ENCODE measurements around the gene COL5A3. TPM values are rescaled to one million over a fixed set of nuclear protein-coding genes. Genes with fewer than 3 reads are reported as not detected.

The COL5A3 gene
- total RNA-seq, 2 experiments from 2014 or later, result 0.77 to 1.1 TPM

- H3K27me3 Mint-ChIP-seq, result peaks cover 48% of the 10 kb centered on the region
- H3K9me3 Mint-ChIP-seq (ENCODE audit: low read depth), result no peaks in the 10 kb centered on the region
- DNase-seq (no peak), ATAC-seq (no peak)
- intact Hi-C loops (cut with DNase I, micrococcal nuclease), result no loop called here
- H3K36me3 Mint-ChIP-seq (ENCODE audit: low read depth), result no peaks in the 10 kb centered on the region
- H3K4me3 Mint-ChIP-seq, result no peak overlapping the region
- POLR2A ChIA-PET, result no interaction called here
- peaks cover 22% of the 10 kb centered on the region for H3K4me1 Mint-ChIP-seq
- CTCF ChIA-PET, result interaction anchor here (0.5 to 0.9 kb wide), 2 partner anchors 9 to 183 kb away, joined by 3 to 4 read pairs; no protein-coding TSS in a partner anchor
- no peak overlapping the region for H3K27ac Mint-ChIP-seq
These were observed 535 bp downstream of the COL5A3 start for GRCh38 chr19:10009714-10010224.

GRCh38 chr19:10008184-10008765, 2.0 kb downstream of the COL5A3 start:
- Mint-ChIP-seq H3K27me3 (peaks cover 51% of the 10 kb centered on the region), H3K4me1 (peaks cover 27% of the 10 kb centered on the region), H3K36me3 (ENCODE audit: low read depth) (no peaks in the 10 kb centered on the region), H3K27ac (no peak overlapping the region), H3K9me3 (ENCODE audit: low read depth) (no peaks in the 10 kb centered on the region), H3K4me3 (no peak overlapping the region)
- intact Hi-C loops (cut with DNase I, micrococcal nuclease), result no loop called here
- DNase-seq (no peak), ATAC-seq (no peak)
- CTCF ChIA-PET, result no interaction called here
- POLR2A ChIA-PET, result no interaction called here

- Mint-ChIP-seq H3K27ac (no peak overlapping the region), H3K4me1 (peaks cover 27% of the 10 kb centered on the region), H3K36me3 (ENCODE audit: low read depth) (no peaks in the 10 kb centered on the region), H3K9me3 (ENCODE audit: low read depth) (no peaks in the 10 kb centered on the region), H3K4me3 (no peak overlapping the region), H3K27me3 (peaks cover 53% of the 10 kb centered on the region)
- DNase-seq, result no peak
- intact Hi-C loops (cut with DNase I, micrococcal nuclease), result no loop called here
- ATAC-seq, result no peak
- ChIA-PET CTCF (no interaction called here), POLR2A (no interaction called here)
These were observed 2.7 kb downstream of the COL5A3 start for GRCh38 chr19:10007371-10008183.

GRCh38 chr19:10006752-10007323, 3.5 kb downstream of the COL5A3 start:
- ChIA-PET POLR2A (no interaction called here), CTCF (no interaction called here)
- H3K36me3 Mint-ChIP-seq (ENCODE audit: low read depth), result no peaks in the 10 kb centered on the region
- peaks cover 52% of the 10 kb centered on the region for H3K27me3 Mint-ChIP-seq
- peaks cover 27% of the 10 kb centered on the region for H3K4me1 Mint-ChIP-seq
- DNase-seq (no peak), ATAC-seq (no peak)
- no peak overlapping the region for H3K4me3 Mint-ChIP-seq
- peak overlapping the region; percentile 13 for H3K27ac Mint-ChIP-seq
- no peaks in the 10 kb centered on the region for H3K9me3 Mint-ChIP-seq (ENCODE audit: low read depth)
- intact Hi-C loops (cut with DNase I, micrococcal nuclease), result no loop called here

- peak; percentile 16 for ATAC-seq
- H3K27me3 Mint-ChIP-seq, result peaks cover 52% of the 10 kb centered on the region
These were observed 4.0 kb downstream of the COL5A3 start for GRCh38 chr19:10006335-10006708.

GRCh38 chr19:10005632-10006334, 4.5 kb downstream of the COL5A3 start:
- ChIA-PET CTCF (interaction anchor here (0.6 to 1.3 kb wide), 3 partner anchors 20 to 1402 kb away, joined by 3 read pairs; no protein-coding TSS in a partner anchor), POLR2A (no interaction called here)
- Mint-ChIP-seq H3K9me3 (ENCODE audit: low read depth) (no peaks in the 10 kb centered on the region), H3K4me3 (peak overlapping the region; percentile 19), H3K36me3 (ENCODE audit: low read depth) (no peaks in the 10 kb centered on the region), H3K27ac (no peak overlapping the region), H3K4me1 (peaks cover 27% of the 10 kb centered on the region), H3K27me3 (peaks cover 47% of the 10 kb centered on the region)
- ATAC-seq, result no peak
- intact Hi-C loops (cut with DNase I, micrococcal nuclease), result no loop called here
- DNase-seq, result no peak

More at GRCh38 chr19:10006335-10006708, 4.0 kb downstream of the COL5A3 start:
- Mint-ChIP-seq H3K9me3 (ENCODE audit: low read depth) (no peaks in the 10 kb centered on the region), H3K4me1 (peaks cover 27% of the 10 kb centered on the region), H3K36me3 (ENCODE audit: low read depth) (no peaks in the 10 kb centered on the region), H3K4me3 (no peak overlapping the region), H3K27ac (peak overlapping the region; percentile 13)
- ChIA-PET CTCF (no interaction called here), POLR2A (no interaction called here)
- intact Hi-C loops (cut with DNase I, micrococcal nuclease), result no loop called here
- peak; percentile 42 for DNase-seq

GRCh38 chr19:10004617-10005016, 5.7 kb downstream of the COL5A3 start:
- POLR2A ChIA-PET, result no interaction called here
- peaks cover 45% of the 10 kb centered on the region for H3K27me3 Mint-ChIP-seq
- no peaks in the 10 kb centered on the region for H3K9me3 Mint-ChIP-seq (ENCODE audit: low read depth)
- no peaks in the 10 kb centered on the region for H3K36me3 Mint-ChIP-seq (ENCODE audit: low read depth)
- peaks cover 25% of the 10 kb centered on the region for H3K4me1 Mint-ChIP-seq
- H3K4me3 Mint-ChIP-seq, result peak overlapping the region; percentile 5
- peak overlapping the region; percentile 14 for H3K27ac Mint-ChIP-seq
- ATAC-seq (peak; percentile 3), DNase-seq (peak; percentile 9)
- CTCF ChIA-PET, result interaction anchor here (1.1 to 1.3 kb wide), 4 partner anchors 21 to 114 kb away, joined by 3 to 4 read pairs (median 3); no protein-coding TSS in a partner anchor
- intact Hi-C loops (cut with DNase I, micrococcal nuclease), result loop anchor here in 1 of 2 experiments (5.0 kb wide), 1 partner anchor 797 kb away; no protein-coding TSS in a partner anchor

- POLR2A ChIA-PET, result no interaction called here
- Mint-ChIP-seq H3K27ac (no peak overlapping the region), H3K27me3 (peaks cover 38% of the 10 kb centered on the region), H3K36me3 (ENCODE audit: low read depth) (no peaks in the 10 kb centered on the region), H3K4me1 (peaks cover 19% of the 10 kb centered on the region), H3K9me3 (ENCODE audit: low read depth) (no peaks in the 10 kb centered on the region), H3K4me3 (no peak overlapping the region)
- no peak for DNase-seq
- CTCF ChIA-PET, result interaction anchor here (0.5 to 0.7 kb wide), 2 partner anchors 50 to 247 kb away, joined by 3 read pairs; no protein-coding TSS in a partner anchor
- ATAC-seq, result no peak
- intact Hi-C loops (cut with DNase I, micrococcal nuclease), result loop anchor here in 1 of 2 experiments (5.0 kb wide), 1 partner anchor 796 kb away; no protein-coding TSS in a partner anchor
These were observed 7.0 kb downstream of the COL5A3 start for GRCh38 chr19:10003271-10003670.

- Mint-ChIP-seq H3K36me3 (ENCODE audit: low read depth) (no peaks in the 10 kb centered on the region), H3K9me3 (ENCODE audit: low read depth) (no peaks in the 10 kb centered on the region), H3K4me1 (peaks cover 16% of the 10 kb centered on the region), H3K27ac (no peak overlapping the region), H3K4me3 (no peak overlapping the region), H3K27me3 (peaks cover 31% of the 10 kb centered on the region)
- CTCF ChIA-PET, result interaction anchor here (0.6 to 3.1 kb wide), 5 partner anchors 13 to 138 kb away, joined by 3 to 18 read pairs (median 4); no protein-coding TSS in a partner anchor
- intact Hi-C loops (cut with DNase I, micrococcal nuclease), result loop anchor here in 1 of 2 experiments (5.0 kb wide), 1 partner anchor 795 kb away; no protein-coding TSS in a partner anchor
- ATAC-seq (no peak), DNase-seq (peak; percentile 52)
- POLR2A ChIA-PET, result no interaction called here
These were observed 8.4 kb downstream of the COL5A3 start for GRCh38 chr19:10001899-10002298.

GRCh38 chr19:10000171-10000826, 10.0 kb downstream of the COL5A3 start:
- DNase-seq, result peak; percentile 85
- no peak overlapping the region for H3K27ac Mint-ChIP-seq
- intact Hi-C loops (cut with DNase I, micrococcal nuclease), result loop anchor here (1.0 to 5.0 kb wide), 3 partner anchors 27 to 793 kb away; no protein-coding TSS in a partner anchor
- CTCF ChIA-PET, result interaction anchor here (0.6 to 3.1 kb wide), 23 partner anchors 10 to 669 kb away, joined by 3 to 18 read pairs (median 4); partner anchors contain the start of genes COL5A3 and RDH8
- peaks cover 27% of the 10 kb centered on the region for H3K27me3 Mint-ChIP-seq
- H3K9me3 Mint-ChIP-seq (ENCODE audit: low read depth), result no peaks in the 10 kb centered on the region
- peaks cover 8% of the 10 kb centered on the region for H3K4me1 Mint-ChIP-seq
- peak; percentile 62 for ATAC-seq
- POLR2A ChIA-PET, result interaction anchor here (0.5 to 0.6 kb wide), 3 partner anchors 49 to 810 kb away, joined by 3 to 7 read pairs (median 5); no protein-coding TSS in a partner anchor
- no peak overlapping the region for H3K4me3 Mint-ChIP-seq
- no peaks in the 10 kb centered on the region for H3K36me3 Mint-ChIP-seq (ENCODE audit: low read depth)

All from activated CD4-positive, alpha-beta T cell treated with anti-CD3 and anti-CD28 coated beads for 36 hours (primary cell).